HepG2 (cell line): ENCODE data around the gene TLN1. TPM values are rescaled to one million over a fixed set of nuclear protein-coding genes. Genes with fewer than 3 reads are reported as not detected.

Source experiments
- HBP1 ChIP-seq: IDR thresholded peaks from 2 replicates; pipeline ENCODE4 v1.6.1; 2016; ENCODE audit warnings: low read depth, control low read depth
- HHEX ChIP-seq: IDR thresholded peaks from 2 replicates; pipeline ENCODE4 v1.6.1; 2016; ENCODE audit warnings: control low read depth
- HNF4A ChIP-seq: sonication (generic); formaldehyde crosslinking; IDR thresholded peaks from 2 replicates; pipeline ENCODE4 v1.4.0; 2020; ENCODE audit warnings: missing genetic modification reagents
- HOXA7 ChIP-seq: sonication (generic); formaldehyde crosslinking; IDR thresholded peaks from 2 replicates; pipeline ENCODE4 v1.8.1; 2022; ENCODE audit warnings: mild to moderate bottlenecking, missing genetic modification reagents, moderate library complexity
- NR1H2 ChIP-seq: sonication (generic); formaldehyde crosslinking; IDR thresholded peaks from 2 replicates; pipeline ENCODE4 v1.8.1; 2022; ENCODE audit warnings: low read depth, missing genetic modification reagents, borderline replicate concordance
- PHB2 ChIP-seq: fragments of 450-650 bp; IDR thresholded peaks from 2 replicates; pipeline ENCODE4 v1.6.1; 2018; ENCODE audit not compliant: partially characterized antibody
- PHF5A ChIP-seq: IDR thresholded peaks from one replicate; pipeline ENCODE4 v1.6.1; 2018; ENCODE audit warnings: low read depth, missing genetic modification reagents; ENCODE audit not compliant: unreplicated experiment
- SIN3B ChIP-seq: fragments of 150-350 bp; IDR thresholded peaks from 2 replicates; pipeline ENCODE4 v1.6.1; 2014; ENCODE audit warnings: low read length
- THAP11 ChIP-seq: IDR thresholded peaks from 2 replicates; pipeline ENCODE4 v1.6.1; 2016; ENCODE audit warnings: missing biosample characterization, missing genetic modification reagents
- THAP9 ChIP-seq: sonication (generic); formaldehyde crosslinking; IDR thresholded peaks from 2 replicates; pipeline ENCODE4; 2020; ENCODE audit warnings: missing genetic modification reagents, mild to moderate bottlenecking, borderline replicate concordance
- ZFP37 ChIP-seq: sonication (generic); formaldehyde crosslinking; IDR thresholded peaks from 2 replicates; pipeline ENCODE4 v1.4.0; 2020; ENCODE audit warnings: missing genetic modification reagents, borderline replicate concordance
- ZNF354B ChIP-seq: sonication (generic); formaldehyde crosslinking; IDR thresholded peaks from 2 replicates; pipeline ENCODE4 v1.8.0; 2022; ENCODE audit warnings: mild to moderate bottlenecking, missing genetic modification reagents
- ZZZ3 ChIP-seq: sonication (generic); formaldehyde crosslinking; IDR thresholded peaks from 2 replicates; pipeline ENCODE4 v1.4.0; 2020; ENCODE audit warnings: missing genetic modification reagents, mild to moderate bottlenecking, borderline replicate concordance
- polyA plus RNA-seq, 8 experiments: library from polyadenylated mRNA; depleted of rRNA in 3 of 8; stranded (reverse) in 7 of 8; unstranded in 1 of 8; fragments of >200 nt; fragmentation: Illumina TruSeq in 4 of 8; extraction: Trizol in 4 of 8; gene quantifications; 2 replicates each; pipeline versions ENCODE4 v1.2.1 to v1.2.3, GENCODE V29; 2011 to 2016; ENCODE audit warnings: low read depth in 4 of 8, missing spikeins in 1 of 8, mixed read lengths in 1 of 8; ENCODE audit not compliant: insufficient read depth in 1 of 8
- total RNA-seq, 5 experiments: library from RNA; depleted of rRNA; stranded (reverse); fragments of >200 nt; fragmentation: Illumina TruSeq; extraction: Trizol; gene quantifications; 2 replicates each; pipeline ENCODE4 v1.2.3, GENCODE V29; 2016; ENCODE audit warnings: low read depth in 1 of 5

The TLN1 gene
- total and polyA plus RNA-seq, 2 of the 13 experiments (the other 11 are each of a cell fraction or from before 2014, with no cell fraction given) = 35.2 to 51.8 TPM

GRCh38 chr9:35748858-35749514 lies 17.0 kb upstream of the TLN1 start, which contains the start of the genes GBA2 and RGP1 (continued):
- TF ChIP-seq THAP9 (CRISPR knock-in tag) (peak; percentile 46; the same call in 1 of the 2 replicates), HOXA7 (CRISPR knock-in tag) (no peak), PHF5A (CRISPR knock-in tag) (no peak), NR1H2 (CRISPR knock-in tag) (no peak), SIN3B (no peak), ZZZ3 (no peak; the same call in 1 of the 2 replicates), PHB2 (no peak), HNF4A (CRISPR knock-in tag) (no peak; the same call in 1 of the 2 replicates), HBP1 (CRISPR knock-in tag) (peak; percentile 34; the same call in 1 of the 2 replicates), ZFP37 (CRISPR knock-in tag) (peak; percentile 55; the same call in 1 of the 2 replicates), HHEX (CRISPR knock-in tag) (no peak), THAP11 (CRISPR knock-in tag) (peak; percentile 92), ZNF354B (no peak)
- TF ChIP-seq, all 625 proteins: peak for 128
